ENCODE results near the gene GRAMD1A.
A peak's percentile ranks its signal among the peaks of the same experiment; 100 is the strongest.

Gene GRAMD1A

DNA sequence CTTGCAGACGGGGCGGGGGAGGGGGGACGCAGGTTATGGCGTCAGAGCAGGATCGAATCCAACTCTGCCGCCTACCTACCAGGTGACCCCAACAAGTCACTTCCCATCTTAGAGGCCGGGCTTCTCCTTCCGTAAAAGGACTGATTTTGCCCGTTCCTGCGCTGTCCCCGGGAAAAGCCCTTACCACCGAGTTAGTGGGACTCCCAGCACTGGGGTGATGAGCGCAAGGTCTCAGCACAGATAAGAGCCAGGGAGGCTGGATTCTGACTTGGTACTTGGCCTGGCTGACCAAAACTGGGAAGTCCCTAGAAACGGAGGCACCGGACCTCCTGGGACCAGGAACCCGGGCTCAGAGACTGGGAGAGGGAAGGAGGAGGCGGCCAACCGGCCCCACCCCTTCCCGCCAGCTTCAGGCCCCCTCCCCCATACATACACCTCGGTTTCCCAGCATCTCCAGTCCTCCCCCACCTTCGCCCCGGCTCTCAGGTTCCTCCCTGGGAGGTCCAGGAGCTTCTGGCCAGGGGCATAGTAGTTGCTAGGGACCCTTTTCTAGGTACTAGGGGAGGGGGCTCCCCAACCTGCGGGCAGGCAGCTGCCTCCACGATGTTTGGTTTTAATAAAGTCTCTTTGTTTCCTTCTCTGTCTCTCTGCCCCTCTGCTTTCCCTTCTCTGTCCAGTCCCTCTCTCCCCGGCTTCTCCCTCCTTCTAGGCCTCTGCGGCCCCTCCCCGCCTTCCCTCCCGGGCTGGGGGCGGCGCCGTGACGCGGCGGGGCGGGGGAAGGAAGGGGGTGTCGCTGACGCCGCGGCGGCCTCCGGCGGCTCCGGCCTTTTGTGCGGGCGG lies at the start of gene GRAMD1A:
GRAMD1A (plus strand) TSS at position 826 of the 840 bp plus-strand sequence. CDS start 156 bp downstream, outside the sequence.
- TF ChIP-seq, protein P1, sequence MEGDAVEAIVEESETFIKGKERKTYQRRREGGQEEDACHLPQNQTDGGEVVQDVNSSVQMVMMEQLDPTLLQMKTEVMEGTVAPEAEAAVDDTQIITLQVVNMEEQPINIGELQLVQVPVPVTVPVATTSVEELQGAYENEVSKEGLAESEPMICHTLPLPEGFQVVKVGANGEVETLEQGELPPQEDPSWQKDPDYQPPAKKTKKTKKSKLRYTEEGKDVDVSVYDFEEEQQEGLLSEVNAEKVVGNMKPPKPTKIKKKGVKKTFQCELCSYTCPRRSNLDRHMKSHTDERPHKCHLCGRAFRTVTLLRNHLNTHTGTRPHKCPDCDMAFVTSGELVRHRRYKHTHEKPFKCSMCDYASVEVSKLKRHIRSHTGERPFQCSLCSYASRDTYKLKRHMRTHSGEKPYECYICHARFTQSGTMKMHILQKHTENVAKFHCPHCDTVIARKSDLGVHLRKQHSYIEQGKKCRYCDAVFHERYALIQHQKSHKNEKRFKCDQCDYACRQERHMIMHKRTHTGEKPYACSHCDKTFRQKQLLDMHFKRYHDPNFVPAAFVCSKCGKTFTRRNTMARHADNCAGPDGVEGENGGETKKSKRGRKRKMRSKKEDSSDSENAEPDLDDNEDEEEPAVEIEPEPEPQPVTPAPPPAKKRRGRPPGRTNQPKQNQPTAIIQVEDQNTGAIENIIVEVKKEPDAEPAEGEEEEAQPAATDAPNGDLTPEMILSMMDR (IDR thresholded peaks at IDR 0.05; ENCODE audit: borderline replicate concordance, insufficient read depth, low read depth, low read length), result no peak
- H3K4me3 ChIP-seq (ENCODE audit: low read depth, low read length), result peak within 1 kb of the TSS; percentile 85

DNA sequence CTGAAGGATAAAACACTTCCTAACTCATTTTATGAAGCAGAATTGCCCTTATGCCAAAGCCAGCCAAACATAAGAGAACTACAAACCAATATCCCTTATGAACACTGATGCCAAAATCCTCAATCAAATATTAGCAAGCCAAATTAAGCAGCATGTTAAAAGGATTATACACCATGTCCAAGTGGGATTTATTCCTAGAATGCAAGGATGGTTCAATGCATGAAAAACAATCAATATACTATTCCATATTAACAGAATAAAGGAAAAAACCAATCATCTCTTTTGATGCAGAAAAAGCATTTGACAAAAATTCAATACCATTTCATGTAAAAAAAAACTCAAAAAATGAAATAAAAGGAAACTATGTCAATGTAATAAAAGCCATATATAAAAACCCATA lies 47.0 kb upstream of the GRAMD1A start:
- no peak overlapping the region for H3K4me3 ChIP-seq (ENCODE audit: low read depth, low read length)
- TF ChIP-seq, protein P1 (IDR thresholded peaks at IDR 0.05; ENCODE audit: borderline replicate concordance, insufficient read depth, low read depth, low read length), result no peak

DNA sequence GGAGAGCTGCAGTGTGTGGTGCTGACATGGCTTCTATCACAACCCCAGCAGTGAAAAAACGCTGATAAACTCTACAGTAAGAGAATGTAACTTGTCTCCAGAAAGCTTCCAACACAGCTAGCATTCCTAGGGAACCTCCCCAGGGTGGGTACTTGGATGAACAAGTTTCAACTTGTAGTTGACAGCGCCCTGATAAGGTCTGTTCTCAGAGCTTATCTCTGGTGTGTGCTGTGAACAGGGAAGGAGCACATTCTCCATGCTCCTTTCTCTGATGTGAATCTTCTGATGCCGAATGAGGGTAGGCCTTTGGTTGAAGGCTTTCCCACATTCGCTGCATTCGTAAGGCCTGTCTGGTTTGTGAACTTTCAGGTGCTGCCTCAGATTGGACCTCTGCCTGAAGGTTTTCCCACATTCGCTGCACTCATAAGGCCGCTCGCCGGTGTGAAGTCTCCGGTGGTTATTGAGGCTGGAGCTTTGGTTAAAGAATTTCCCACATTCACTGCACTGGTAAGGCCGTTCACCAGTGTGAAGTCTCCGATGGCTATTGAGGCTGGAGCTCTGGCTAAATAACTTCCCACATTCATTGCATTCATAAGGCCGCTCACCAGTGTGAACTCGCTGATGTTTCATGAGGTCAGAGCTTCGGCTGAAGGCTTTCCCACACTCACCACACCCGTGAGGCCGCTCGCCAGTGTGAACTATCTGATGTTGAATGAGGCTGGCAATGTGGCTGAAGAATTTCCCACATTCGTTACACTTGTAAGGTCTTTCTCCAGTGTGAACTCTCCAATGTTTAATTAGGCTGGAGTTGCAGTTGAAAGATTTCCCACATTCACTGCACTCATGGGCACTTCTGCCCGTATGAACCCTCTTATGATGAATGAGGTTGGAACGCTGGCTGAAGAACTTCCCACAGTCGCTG lies 42.0 kb upstream of the GRAMD1A start:
- H3K4me3 ChIP-seq (ENCODE audit: low read depth, low read length), result no peak overlapping the region
- TF ChIP-seq, protein P1 (IDR thresholded peaks at IDR 0.05; ENCODE audit: borderline replicate concordance, insufficient read depth, low read depth, low read length), result no peak

DNA sequence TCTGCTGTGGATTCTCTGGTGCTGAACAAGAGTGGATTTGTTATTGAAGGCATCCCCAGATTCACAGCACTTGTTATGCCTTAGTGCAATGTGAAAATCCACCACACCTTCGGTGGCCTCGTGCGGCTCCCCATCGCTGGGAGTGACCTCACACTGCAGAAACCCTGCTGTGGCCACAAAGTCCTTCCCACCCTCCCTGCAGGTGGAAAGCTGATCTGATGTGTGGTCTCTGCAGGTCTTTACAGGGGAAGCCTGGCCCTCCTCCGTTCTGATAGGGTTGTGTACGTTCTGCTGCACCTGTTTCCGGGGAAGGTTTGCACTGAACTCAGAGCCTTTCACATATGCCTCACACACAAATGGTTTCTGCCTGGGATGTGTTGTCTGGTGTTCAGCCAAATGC lies 41.1 kb upstream of the GRAMD1A start:
- H3K4me3 ChIP-seq (ENCODE audit: low read depth, low read length), result no peak overlapping the region
- TF ChIP-seq, protein P1 (IDR thresholded peaks at IDR 0.05; ENCODE audit: borderline replicate concordance, insufficient read depth, low read depth, low read length), result no peak

DNA sequence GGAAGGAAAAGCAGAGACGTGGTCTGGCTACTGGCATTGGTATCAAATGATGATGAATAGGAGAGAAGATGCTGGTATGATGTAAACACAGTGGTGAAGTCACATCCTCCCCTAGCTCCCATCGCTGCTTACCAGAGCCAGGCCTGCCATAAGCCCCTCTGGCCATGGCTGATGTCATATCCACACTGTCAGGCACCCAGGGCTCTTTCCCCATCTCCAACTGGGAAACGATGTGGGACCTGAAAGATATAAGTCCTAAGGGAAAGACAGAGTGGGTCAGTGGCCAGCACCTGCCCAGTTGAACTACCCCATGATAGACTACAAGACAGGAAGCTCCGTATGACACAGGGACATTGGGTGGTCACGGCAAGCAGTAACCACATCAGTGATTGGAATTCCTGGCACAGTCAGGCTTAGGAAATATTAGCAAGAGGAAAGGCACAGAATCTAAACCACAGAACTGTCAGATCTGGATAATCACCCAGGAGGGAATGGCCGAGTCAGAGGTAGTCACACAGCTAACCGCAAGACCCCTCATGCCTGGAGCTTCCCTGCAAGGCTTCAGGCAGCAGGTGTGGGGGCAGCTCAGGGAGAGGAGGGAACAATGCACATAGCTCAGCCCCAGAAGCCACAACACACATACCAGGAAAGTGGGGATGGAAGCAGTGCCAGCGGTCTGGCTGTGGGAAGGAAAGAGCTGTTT lies 39.9 kb upstream of the GRAMD1A start:
- TF ChIP-seq, protein P1 (IDR thresholded peaks at IDR 0.05; ENCODE audit: borderline replicate concordance, insufficient read depth, low read depth, low read length), result no peak
- H3K4me3 ChIP-seq (ENCODE audit: low read depth, low read length), result no peak overlapping the region

DNA sequence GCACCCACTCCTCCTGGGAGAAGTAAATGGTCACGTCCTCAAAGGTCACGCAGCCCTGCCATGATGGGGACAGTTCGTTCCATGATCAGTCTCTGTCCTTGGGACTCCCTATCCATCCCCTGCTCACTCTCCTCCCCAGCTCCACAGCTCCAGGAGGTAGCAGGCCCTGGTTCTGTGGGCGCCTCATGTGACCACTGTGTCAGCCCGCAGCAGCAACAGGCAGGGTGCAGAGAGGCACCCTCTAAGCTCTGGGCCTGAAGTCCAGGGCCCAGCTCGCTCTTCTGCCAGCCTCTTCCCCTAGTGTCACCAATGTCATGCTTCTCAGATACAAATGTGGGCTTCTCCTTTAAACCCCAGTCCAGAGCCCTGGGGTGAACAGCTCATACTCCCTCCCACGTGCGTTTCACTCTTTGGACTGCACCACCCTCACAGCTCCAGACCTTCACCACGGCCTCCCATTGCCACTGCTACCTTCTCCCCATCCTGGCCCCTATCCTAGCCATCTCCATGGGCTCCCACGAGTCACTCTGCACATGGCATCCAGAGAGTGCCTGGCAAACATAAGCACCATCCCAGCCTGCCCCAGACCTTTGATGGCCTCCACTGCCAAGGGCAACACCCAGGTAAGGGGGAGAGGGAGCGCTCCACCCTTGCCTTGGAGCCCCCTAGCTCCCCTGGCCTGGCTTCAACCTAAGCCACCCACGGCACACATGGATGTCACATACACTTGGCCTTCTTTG lies 39.0 kb upstream of the GRAMD1A start:
- TF ChIP-seq, protein P1 (IDR thresholded peaks at IDR 0.05; ENCODE audit: borderline replicate concordance, insufficient read depth, low read depth, low read length), result no peak
- H3K4me3 ChIP-seq (ENCODE audit: low read depth, low read length), result no peak overlapping the region
